Peyer's patch (tissue), 4 donors: ENCODE measurements around the gene CDH23. TPM values are rescaled to one million over a fixed set of nuclear protein-coding genes. Genes with fewer than 3 reads are reported as not detected.

Experiments
- DNase-seq, 3 donors: peaks; one replicate each; pipeline ENCODE4 v3.0.0-alpha.2; 2017 to 2019
- H3K27ac ChIP-seq, 4 donors: fragments of 200-600 bp; sonication (generic); one replicate each; pipeline ENCODE4 v1.5.1; 2016 to 2019
- H3K27me3 ChIP-seq, 2 donors: fragments of 200-600 bp; sonication (generic); one replicate each; pipeline ENCODE4 v1.5.1; 2019
- H3K36me3 ChIP-seq, 3 donors: fragments of 200-600 bp; sonication (generic); one replicate each; pipeline ENCODE4 v1.5.1; 2016 to 2019
- H3K4me1 ChIP-seq, 4 donors: fragments of 200-600 bp; sonication (generic); one replicate each; pipeline ENCODE4 v1.5.1; 2016 to 2019
- H3K4me3 ChIP-seq, 4 donors: fragments of 200-600 bp; sonication (generic); 1 replicate in 3 of 4; 2 replicates in 1 of 4; pipeline ENCODE4 v1.5.1; 2016 to 2019; ENCODE audit warnings: mild to moderate bottlenecking in 1 of 4
- H3K9me3 ChIP-seq, 4 donors: fragments of 200-600 bp; sonication (generic); one replicate each; pipeline ENCODE4 v1.5.1; 2016 to 2019; ENCODE audit warnings: mild to moderate bottlenecking in 1 of 4
- CTCF ChIP-seq, 6 experiments: fragments of 450-650 bp in 4 of 6; fragments of 200-600 bp in 2 of 6; sonication (generic) in 1 of 6; IDR thresholded peaks; one replicate each; pipeline ENCODE4 v1.5.1; 2017 to 2019; ENCODE audit warnings: antibody characterized with exemption in 6 of 6, mild to moderate bottlenecking in 3 of 6, moderate library complexity in 1 of 6
- POLR2A ChIP-seq, 2 donors: fragments of 450-650 bp; IDR thresholded peaks; one replicate each; pipeline ENCODE4 v1.5.1; 2017; ENCODE audit warnings: antibody characterized with exemption in 2 of 2, mild to moderate bottlenecking in 2 of 2, moderate library complexity in 2 of 2
- total RNA-seq, 4 donors: library from RNA; depleted of rRNA; stranded (reverse); fragments of >200 nt; gene quantifications; one replicate each; pipeline ENCODE4 v1.1.0, GENCODE V29; 2016

The CDH23 gene
- total RNA-seq, 4 donors from 2014 or later = 3.2 to 9.9 (median 5.4) TPM

GRCh38 chr10:71439670-71440425 is 43.1 kb downstream of the CDH23 start:
- H3K9me3 ChIP-seq = no peaks in the 10 kb centered on the region
- no peak overlapping the region for H3K27ac ChIP-seq
- H3K4me3 ChIP-seq = no peak overlapping the region
- no peak for DNase-seq
- no peak for TF ChIP-seq POLR2A (IDR thresholded peaks at IDR 0.05)
- TF ChIP-seq CTCF (IDR thresholded peaks at IDR 0.05) = no peak
- H3K4me1 ChIP-seq = no peaks in the 10 kb centered on the region
- no peaks in the 10 kb centered on the region for H3K27me3 ChIP-seq
- H3K36me3 ChIP-seq = no peaks in the 10 kb centered on the region

GRCh38 chr10:71440506-71441035 is 43.9 kb downstream of the CDH23 start:
- Histone ChIP-seq H3K27ac (no peak overlapping the region), H3K9me3 (no peaks in the 10 kb centered on the region), H3K27me3 (no peaks in the 10 kb centered on the region), H3K4me3 (no peak overlapping the region), H3K4me1 (no peaks in the 10 kb centered on the region), H3K36me3 (no peaks in the 10 kb centered on the region)
- no peak for DNase-seq
- TF ChIP-seq CTCF (IDR thresholded peaks at IDR 0.05) (no peak), POLR2A (IDR thresholded peaks at IDR 0.05) (no peak)

- Histone ChIP-seq H3K9me3 (no peaks in the 10 kb centered on the region), H3K36me3 (no peaks in the 10 kb centered on the region), H3K27me3 (no peaks in the 10 kb centered on the region), H3K4me3 (no peak overlapping the region), H3K4me1 (no peaks in the 10 kb centered on the region), H3K27ac (no peak overlapping the region)
- TF ChIP-seq CTCF (IDR thresholded peaks at IDR 0.05) (no peak), POLR2A (IDR thresholded peaks at IDR 0.05) (no peak)
- no peak for DNase-seq
Observed at GRCh38 chr10:71442000-71442399, 45.3 kb downstream of the CDH23 start.

DNA sequence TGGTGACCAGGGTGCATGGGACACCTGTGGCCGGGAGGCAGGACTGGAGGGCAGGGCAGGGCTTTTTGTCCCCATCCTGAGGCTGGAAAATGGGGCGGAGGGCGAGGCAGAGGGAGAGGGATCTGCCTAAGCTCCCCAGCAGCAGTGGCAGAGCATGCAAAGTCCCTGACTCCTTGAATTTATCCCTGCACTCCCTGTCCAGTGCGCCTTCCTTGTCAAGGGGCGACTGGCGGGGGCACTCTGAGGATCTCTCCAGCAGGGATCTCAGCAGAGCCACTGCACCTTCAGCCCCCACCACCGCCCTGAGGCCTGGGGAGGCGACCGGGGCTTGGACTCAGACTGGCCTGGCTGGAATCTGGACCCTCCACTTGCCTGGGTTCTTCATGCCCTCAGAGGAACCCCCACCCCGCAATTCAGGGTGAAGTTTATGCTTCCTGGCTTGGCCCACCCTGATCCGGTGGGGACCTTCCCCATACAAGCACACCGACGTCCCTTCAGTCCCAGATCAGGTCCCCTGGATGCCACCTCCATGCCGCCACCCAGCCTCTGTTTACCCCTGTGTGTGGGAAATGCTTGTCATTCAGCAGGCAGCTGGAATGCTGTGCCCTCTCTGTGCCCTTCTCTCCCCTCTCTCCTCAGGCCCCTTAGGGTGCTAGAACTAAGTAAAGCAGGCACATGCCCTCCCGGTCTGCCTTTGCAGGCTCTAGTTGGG is 46.3 kb downstream of the CDH23 start:
- no peak for TF ChIP-seq POLR2A (IDR thresholded peaks at IDR 0.05)
- TF ChIP-seq CTCF (IDR thresholded peaks at IDR 0.05) = no peak
- peak in 1 of 3 donors; percentile 34 for DNase-seq
- Histone ChIP-seq H3K9me3 (no peaks in the 10 kb centered on the region), H3K4me3 (no peak overlapping the region), H3K36me3 (no peaks in the 10 kb centered on the region), H3K27ac (no peak overlapping the region), H3K27me3 (no peaks in the 10 kb centered on the region), H3K4me1 (no peaks in the 10 kb centered on the region)

DNA sequence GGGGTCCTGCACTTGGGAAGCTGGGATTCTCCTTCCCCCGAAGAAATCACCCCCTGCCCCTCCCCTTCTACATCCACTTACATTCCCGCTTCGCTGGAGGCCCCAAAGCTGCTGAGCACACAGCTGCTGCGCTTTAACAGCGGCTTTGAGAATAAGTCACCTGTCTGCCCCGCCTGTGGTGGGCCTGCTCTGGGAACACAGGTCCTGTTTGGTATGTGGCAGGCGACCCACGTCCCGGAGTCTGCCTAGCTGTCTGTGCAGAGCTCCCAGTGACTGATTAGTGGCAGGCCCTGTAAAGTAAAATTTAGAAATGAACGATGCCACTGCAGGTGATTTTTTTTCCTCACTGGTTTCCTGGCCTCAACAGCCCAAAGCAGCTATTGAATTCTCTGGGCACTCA is 47.0 kb downstream of the CDH23 start:
- Histone ChIP-seq H3K27me3 (no peaks in the 10 kb centered on the region), H3K36me3 (no peaks in the 10 kb centered on the region), H3K27ac (no peak overlapping the region), H3K4me1 (no peaks in the 10 kb centered on the region), H3K4me3 (no peak overlapping the region), H3K9me3 (no peaks in the 10 kb centered on the region)
- no peak for DNase-seq
- TF ChIP-seq POLR2A (IDR thresholded peaks at IDR 0.05) = no peak
- TF ChIP-seq CTCF (IDR thresholded peaks at IDR 0.05) = no peak
